Cerebellar nuclear complex (tissue), 1 donor: ENCODE data around the gene HPCAL1.

Experiments used
- DNase-seq, 2 experiments: peaks; one replicate each; lab custom pipeline; 2025; lab: John Stamatoyannopoulos, UW

The HPCAL1 gene

DNA sequence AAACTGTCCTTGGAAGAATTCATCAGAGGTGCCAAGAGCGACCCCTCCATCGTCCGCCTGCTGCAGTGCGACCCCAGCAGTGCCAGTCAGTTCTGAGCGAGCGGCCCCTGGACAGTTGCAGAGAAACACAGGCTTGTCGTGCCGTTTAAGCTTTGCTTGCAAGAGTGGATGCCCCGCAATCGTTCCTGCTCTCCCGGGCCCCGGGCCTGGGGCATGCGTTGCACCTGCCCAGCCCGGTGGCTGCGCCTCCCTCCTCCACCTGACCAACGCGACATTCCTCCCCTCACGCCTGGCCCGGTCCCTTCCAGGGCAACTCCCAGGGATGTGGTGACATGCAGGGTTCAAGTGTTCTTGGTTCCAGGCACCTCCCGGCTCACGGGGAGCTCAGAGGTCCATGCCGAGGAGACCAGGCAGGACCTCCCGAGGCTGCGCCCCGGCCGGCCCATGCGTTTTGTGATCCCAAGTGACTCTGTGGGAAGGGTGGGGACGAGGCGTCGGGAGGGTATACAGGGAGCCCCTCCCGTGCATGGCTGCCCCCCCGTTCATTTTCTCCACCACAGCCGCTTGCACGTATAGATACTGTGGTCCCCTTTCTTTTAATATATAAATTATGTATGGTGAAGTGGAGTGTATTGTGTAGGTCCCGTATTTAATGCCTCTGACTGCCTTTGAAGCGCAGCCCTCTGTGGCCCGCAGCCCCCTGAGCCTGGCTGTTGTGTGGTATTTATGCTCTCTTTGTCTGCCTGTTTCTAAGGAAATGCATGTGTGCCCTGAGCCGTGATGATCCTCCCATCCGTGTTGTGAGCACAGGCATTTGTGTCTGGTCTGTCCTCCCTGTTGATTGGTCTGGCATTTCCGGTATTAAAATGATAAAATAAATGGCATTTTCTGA lies 124.3 kb downstream of the HPCAL1 start:
- no peak for DNase-seq

GRCh38 chr2:10427618-10427949 lies 124.9 kb downstream of the HPCAL1 start:
- no peak for DNase-seq

- no peak for DNase-seq
These were observed 125.7 kb downstream of the HPCAL1 start for GRCh38 chr2:10428355-10428754.

DNA sequence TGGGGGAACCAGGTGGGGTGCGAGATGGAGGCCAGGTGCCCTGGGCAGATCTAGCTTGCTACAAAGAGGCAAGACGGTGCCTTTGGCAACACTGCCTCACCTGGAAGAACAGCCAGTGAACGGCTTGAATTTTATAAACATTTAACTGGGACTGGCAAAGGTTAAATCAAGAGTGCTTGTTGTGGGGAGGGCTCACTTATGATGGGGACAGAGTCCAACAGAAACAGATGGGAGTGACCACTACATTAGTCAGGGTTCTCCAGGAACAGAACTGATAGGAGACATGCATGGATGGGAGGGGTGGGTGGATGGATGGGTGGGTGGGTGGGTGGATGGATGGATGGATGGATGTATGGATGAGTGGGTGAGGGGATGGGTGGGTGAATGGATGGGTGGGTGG lies 126.2 kb downstream of the HPCAL1 start:
- no peak for DNase-seq

GRCh38 chr2:10430886-10431622 lies 128.3 kb downstream of the HPCAL1 start:
- DNase-seq: no peak

DNA sequence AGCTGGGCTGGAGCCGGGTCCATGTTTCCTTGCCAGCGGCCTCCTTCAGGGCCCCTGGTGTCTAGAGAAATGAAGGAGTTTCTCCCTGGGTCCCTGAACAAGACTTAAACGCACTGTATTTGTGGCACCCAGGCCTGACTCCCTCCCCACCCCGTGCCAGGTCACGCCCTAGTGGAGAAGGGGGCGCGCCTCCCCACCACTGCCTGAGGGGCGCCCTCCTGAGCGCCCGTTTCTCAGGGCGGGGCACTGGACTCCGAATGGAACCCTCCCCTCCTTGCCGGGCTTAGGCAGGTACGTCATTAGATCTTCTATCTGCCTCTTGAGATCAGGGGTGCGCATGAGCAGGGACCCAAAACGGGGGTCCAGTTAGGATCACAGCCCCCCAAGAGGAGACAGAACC lies 129.1 kb downstream of the HPCAL1 start:
- no peak for DNase-seq

- DNase-seq: no peak
These were observed 129.8 kb downstream of the HPCAL1 start for GRCh38 chr2:10432311-10433181.

DNA sequence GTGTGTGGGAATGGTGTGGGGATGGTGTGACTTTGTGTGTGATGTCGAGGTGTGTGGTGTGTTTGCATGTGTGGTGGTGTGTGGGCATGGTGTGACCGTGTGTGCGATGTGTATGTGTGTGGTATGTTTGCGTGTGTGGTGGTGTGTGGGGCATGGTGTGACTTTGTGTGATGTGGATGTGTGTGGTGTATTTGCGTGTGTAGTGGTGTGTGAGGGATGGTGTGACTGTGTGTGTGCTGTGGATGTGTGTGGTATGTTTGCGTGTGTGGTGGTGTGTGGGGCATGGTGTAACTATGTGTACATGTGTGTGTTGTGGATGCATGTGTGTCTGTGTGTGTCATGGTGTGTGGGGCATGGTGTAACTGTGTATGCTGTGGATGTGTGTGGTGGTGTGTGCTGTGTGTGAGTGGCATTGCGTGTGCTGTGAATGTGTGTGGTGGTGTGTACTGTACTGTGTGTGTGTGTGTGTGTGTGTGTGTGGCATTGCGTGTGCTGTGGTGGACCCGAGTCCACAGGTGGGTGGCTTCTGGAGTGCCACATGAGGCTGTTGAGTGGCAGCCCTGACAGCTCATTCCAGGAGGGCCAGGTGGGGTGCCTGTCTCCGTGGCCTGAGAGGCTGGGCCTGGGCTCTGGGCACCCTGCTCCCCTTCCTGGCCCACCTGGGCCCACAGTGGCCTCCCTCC lies 130.7 kb downstream of the HPCAL1 start:
- no peak for DNase-seq

- no peak for DNase-seq
These were observed 131.5 kb downstream of the HPCAL1 start for GRCh38 chr2:10433947-10434885.

GRCh38 chr2:10434886-10435819 lies 132.4 kb downstream of the HPCAL1 start:
- DNase-seq: peak in 1 of 2 experiments; percentile 34

- DNase-seq: no peak
These were observed 133.1 kb downstream of the HPCAL1 start for GRCh38 chr2:10435820-10436204.

- DNase-seq: no peak
These were observed 133.9 kb downstream of the HPCAL1 start for GRCh38 chr2:10436583-10437110.

DNA sequence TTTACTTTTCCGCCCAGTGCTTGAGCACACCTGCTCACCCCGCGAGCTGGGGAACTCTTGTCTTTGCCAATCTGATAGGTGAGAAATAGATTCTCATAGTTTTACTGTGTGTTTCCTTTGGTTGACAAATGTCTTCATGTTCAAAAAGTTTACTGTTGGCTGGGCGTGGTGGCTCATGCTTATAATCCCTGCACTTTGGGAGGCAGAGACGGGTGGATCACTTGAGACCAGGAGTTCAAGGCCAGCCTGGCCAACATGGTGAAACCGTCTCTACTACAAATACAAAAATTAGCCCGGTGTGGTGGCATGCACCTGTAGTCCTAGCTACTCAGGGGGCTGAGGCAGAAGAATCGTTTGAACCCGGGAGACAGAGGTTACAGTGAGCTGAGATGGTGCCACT lies 135.1 kb downstream of the HPCAL1 start:
- no peak for DNase-seq

DNA sequence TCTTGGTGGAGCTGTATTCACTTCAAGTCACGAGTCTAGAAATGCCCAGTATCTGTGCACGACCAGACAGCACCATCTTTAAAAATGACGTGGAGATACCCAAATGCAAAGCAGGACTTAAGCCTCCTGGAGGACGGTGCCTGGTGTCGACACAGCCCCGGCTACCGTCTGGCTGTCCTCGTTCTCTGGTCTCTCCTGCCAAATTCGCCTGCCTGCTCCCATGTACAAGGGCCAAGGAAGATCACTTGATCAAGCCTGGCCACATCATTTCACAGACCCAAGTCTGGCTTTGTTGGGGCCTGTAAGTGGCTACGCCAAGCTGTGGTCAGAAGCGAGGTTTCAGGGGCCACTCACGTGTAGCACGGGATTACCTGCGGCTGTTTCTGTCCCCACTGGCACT lies 136.0 kb downstream of the HPCAL1 start:
- no peak for DNase-seq

DNA sequence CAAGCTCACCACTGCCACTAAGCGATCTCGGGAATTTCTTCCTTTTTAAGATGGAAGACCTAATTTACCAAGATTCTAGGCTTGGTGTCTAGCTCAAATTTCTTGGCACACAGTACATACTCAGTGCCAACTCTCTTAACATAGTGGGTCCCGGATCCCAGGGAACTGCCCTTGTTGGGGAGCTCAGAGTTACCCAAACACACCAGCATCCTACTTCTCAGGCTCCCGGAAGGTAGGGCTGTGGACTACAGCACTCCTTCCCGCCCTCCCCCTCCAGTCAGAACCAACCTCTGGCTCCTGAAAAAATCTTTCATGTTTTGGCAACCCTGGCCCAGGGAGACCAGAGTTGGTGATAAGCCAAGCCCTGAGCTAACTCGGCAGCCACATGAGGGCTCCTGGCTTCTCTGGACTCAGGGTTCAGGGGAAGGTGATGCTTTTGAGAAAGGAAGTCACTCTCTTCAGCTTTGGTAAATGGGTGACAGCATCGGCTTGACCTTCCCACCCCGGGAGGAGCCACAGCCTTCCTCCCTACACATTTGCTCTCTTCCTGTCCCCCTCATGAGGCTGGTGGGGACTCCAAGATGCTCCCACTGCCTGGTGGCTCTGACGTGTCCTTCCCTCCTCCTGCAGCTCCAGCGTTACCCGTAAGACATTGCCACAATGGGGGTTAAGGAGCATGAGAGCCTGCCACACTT lies 136.6 kb downstream of the HPCAL1 start:
- no peak for DNase-seq

DNA sequence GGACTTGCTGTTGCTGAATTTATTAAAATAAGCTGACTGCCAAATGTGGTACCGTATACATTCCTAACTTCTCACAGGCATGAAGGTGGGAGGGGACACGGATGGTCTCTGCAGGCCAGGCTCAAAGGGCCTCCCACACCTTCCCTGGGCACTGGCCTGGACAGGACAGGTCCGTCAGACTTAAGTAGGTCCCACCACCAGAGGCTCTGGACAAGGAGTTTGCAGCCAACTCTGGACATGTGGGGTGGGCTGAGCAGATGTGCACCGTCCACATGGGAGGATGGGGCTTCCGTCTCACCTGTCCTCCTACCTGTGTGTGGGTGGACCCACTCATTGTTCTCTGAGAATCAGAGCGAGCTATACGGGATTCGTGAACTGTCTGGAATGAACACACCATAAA lies 137.3 kb downstream of the HPCAL1 start:
- no peak for DNase-seq

- no peak for DNase-seq
These were observed 138.0 kb downstream of the HPCAL1 start for GRCh38 chr2:10440736-10441135.

DNA sequence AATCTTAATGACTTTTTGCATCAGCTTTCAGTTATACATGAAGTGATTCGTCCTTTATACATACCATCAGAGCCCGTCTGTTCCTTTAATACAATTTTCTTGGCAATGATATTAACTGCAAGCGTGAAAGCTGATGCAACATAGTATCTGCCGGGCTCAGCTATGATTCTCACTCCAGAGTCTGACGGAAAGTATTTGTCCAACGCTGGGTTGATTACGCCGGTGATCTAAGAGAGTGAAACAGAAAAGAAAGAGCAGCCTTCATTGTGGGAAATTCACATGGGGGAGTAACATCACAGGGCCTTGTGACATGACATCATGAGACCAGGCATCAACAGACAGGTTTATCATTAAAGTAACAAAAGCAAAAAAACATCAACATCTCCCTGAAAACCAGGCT lies 139.2 kb downstream of the HPCAL1 start:
- no peak for DNase-seq
